ENCODE results near the gene CCT8.
"Not testable (repeated sequence)": the region's sequence is repeated elsewhere in the genome, so short reads cannot be mapped to it uniquely, and the experiment has no call there.

The CCT8 gene

GRCh38 chr21:29085106-29085752 lies 11.8 kb upstream of the CCT8 start:
- CTCF ChIA-PET = no interaction called here
- H3K27ac Mint-ChIP-seq = no peak overlapping the region

DNA sequence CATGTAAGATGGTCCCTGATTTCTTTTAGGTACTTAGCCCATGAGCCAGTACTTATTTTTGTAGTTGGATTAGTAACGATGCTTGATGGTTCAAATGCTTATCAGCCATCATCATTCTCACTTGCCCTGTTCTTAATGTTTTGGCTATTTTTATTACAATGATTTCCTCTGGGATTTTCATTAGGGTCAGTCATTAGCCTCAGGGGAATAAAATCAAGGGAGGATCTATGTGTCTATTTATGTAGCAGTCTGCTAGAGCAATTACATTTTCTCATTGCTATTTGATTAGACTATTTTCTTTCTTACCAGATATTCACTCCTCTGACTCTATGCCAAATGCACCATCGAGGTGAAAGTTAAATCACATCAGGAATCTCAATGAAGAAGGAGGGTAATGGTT lies 10.9 kb upstream of the CCT8 start:
- DNase-seq = no peak
- CTCF ChIA-PET = no interaction called here
- H3K4me3 Mint-ChIP-seq = no peak overlapping the region
- H3K27ac Mint-ChIP-seq = no peak overlapping the region
- peaks cover 25% of the 10 kb centered on the region for H3K4me1 Mint-ChIP-seq
- H3K9me3 Mint-ChIP-seq = no peaks in the 10 kb centered on the region
- H3K27me3 Mint-ChIP-seq = no peaks in the 10 kb centered on the region
- peaks cover 11% of the 10 kb centered on the region for H3K36me3 Mint-ChIP-seq

More at GRCh38 chr21:29085106-29085752, 11.8 kb upstream of the CCT8 start:
- H3K27me3 Mint-ChIP-seq = no peaks in the 10 kb centered on the region
- no peak overlapping the region for H3K4me3 Mint-ChIP-seq
- DNase-seq = no peak
- H3K36me3 Mint-ChIP-seq = peaks cover 6% of the 10 kb centered on the region
- peaks cover 16% of the 10 kb centered on the region for H3K4me1 Mint-ChIP-seq
- H3K9me3 Mint-ChIP-seq = no peaks in the 10 kb centered on the region

GRCh38 chr21:29083306-29083705 lies 9.9 kb upstream of the CCT8 start:
- no peak for DNase-seq
- Mint-ChIP-seq H3K27ac (no peak overlapping the region), H3K36me3 (peaks cover 19% of the 10 kb centered on the region), H3K27me3 (no peaks in the 10 kb centered on the region), H3K4me3 (no peak overlapping the region), H3K4me1 (peaks cover 36% of the 10 kb centered on the region), H3K9me3 (no peaks in the 10 kb centered on the region)
- CTCF ChIA-PET = interaction anchor here (0.5 to 0.6 kb wide), 2 partner anchors 201 to 288 kb away, joined by 3 to 4 read pairs; no protein-coding TSS in a partner anchor

- Mint-ChIP-seq H3K36me3 (peaks cover 20% of the 10 kb centered on the region), H3K27ac (no peak overlapping the region)
These were observed 8.8 kb upstream of the CCT8 start for GRCh38 chr21:29082046-29082815.

DNA sequence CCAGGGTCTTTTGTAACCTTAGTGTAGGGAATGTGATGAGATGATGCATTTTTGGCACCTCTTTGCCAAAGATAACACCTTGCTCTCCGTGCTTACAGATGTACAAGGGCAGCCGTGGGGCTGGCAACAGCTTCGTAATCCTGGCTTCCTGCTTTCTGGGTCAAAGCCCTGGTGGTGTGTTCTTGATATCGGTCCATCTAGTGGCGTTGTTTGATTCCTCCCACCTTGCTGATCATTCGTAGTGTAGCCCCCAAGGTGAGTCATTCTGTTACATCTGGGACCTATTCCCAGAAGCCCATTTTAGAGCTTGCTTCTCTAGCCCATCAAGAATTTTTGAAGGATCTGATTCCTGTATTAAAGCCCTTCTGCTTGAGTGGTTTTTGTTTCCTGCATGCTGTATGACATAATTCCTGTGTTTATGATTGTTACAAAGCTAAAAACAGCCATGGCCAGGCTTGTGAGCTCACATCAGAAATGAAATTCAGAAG lies 7.0 kb upstream of the CCT8 start:
- H3K27ac Mint-ChIP-seq = peak overlapping the region; percentile 98
- H3K4me1 Mint-ChIP-seq = peaks cover 58% of the 10 kb centered on the region
- peaks cover 19% of the 10 kb centered on the region for H3K36me3 Mint-ChIP-seq
- CTCF ChIA-PET = interaction anchor here (0.6 to 1.3 kb wide), 5 partner anchors 153 to 293 kb away, joined by 3 to 4 read pairs (median 3); no protein-coding TSS in a partner anchor
- peak overlapping the region; percentile 25 for H3K4me3 Mint-ChIP-seq
- peaks cover 5% of the 10 kb centered on the region for H3K9me3 Mint-ChIP-seq
- DNase-seq = peak; percentile 28
- H3K27me3 Mint-ChIP-seq = no peaks in the 10 kb centered on the region

More at GRCh38 chr21:29082046-29082815, 8.8 kb upstream of the CCT8 start:
- CTCF ChIA-PET = interaction anchor here (0.9 to 1.5 kb wide), 4 partner anchors 14 to 290 kb away, joined by 3 to 6 read pairs (median 4); no protein-coding TSS in a partner anchor
- H3K4me1 Mint-ChIP-seq = peaks cover 43% of the 10 kb centered on the region
- no peak for DNase-seq
- H3K4me3 Mint-ChIP-seq = no peak overlapping the region
- H3K9me3 Mint-ChIP-seq = no peaks in the 10 kb centered on the region
- no peaks in the 10 kb centered on the region for H3K27me3 Mint-ChIP-seq

DNA sequence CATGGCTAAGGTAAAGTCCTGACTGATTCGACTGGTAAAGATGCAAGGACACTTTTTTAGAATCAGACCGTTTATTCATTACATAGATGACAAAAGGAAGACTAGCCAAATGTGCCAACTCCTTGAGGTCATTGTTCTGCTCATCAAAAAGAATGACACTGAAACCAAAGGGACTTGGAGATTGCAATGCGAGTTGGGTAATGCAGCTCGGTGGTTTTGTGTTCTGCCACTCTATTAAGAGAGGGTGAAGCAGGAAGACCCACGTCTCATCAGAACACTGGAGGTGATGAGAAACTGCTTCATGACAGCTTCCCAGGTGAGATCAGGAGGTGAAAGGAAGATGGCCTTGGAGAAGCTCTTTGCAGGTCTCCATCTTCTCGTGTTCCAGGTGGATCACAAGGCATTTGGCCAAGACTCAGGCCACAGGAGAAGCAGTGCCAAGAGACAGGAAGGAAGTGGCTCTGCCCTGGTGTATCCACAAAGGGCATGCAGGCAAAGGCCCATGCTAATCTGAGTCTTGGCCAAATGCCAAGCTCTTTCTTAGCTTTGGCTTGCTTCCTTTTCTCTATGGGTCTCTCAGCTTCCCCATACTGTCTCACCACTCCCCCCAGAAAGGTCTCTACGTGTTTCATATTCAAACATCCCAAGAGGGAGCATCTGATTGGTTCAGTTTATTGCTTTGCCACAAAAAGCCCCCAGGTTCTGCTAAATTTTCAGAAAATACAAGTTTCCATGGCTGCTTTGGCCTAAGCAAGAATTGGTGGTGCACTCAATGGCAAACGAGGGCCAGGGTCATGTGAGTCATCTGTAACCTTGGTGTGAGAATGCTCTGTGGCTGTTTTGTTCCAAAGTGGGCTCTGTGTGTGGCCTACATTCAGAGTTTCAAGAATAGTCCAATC lies 5.7 kb upstream of the CCT8 start:
- H3K4me1 Mint-ChIP-seq = peaks cover 64% of the 10 kb centered on the region

GRCh38 chr21:29077651-29078090 lies 4.2 kb upstream of the CCT8 start:
- peak overlapping the region; percentile 98 for H3K27ac Mint-ChIP-seq
- H3K36me3 Mint-ChIP-seq = peaks cover 24% of the 10 kb centered on the region
- peaks cover 5% of the 10 kb centered on the region for H3K9me3 Mint-ChIP-seq
- H3K4me1 Mint-ChIP-seq = peaks cover 70% of the 10 kb centered on the region
- CTCF ChIA-PET = no interaction called here
- H3K4me3 Mint-ChIP-seq = peak overlapping the region; percentile 80
- peak; percentile 52 for DNase-seq
- H3K27me3 Mint-ChIP-seq = peaks cover 4% of the 10 kb centered on the region

More for the DNA sequence above, 5.7 kb upstream of the CCT8 start:
- DNase-seq = peak; percentile 38
- H3K27ac Mint-ChIP-seq = peak overlapping the region; percentile 98
- CTCF ChIA-PET = interaction anchor here (1.0 to 1.1 kb wide), 3 partner anchors 220 to 297 kb away, joined by 3 to 4 read pairs (median 4); no protein-coding TSS in a partner anchor
- peak overlapping the region; percentile 35 for H3K4me3 Mint-ChIP-seq
- no peaks in the 10 kb centered on the region for H3K27me3 Mint-ChIP-seq
- H3K36me3 Mint-ChIP-seq = peaks cover 19% of the 10 kb centered on the region
- peaks cover 5% of the 10 kb centered on the region for H3K9me3 Mint-ChIP-seq

- Mint-ChIP-seq H3K27ac (peak overlapping the region; percentile 98), H3K4me1 (peaks cover 77% of the 10 kb centered on the region), H3K4me3 (peak overlapping the region; percentile 80), H3K36me3 (peaks cover 26% of the 10 kb centered on the region)
- DNase-seq = peak; percentile 88
- CTCF ChIA-PET = interaction anchor here (0.8 kb wide), 1 partner anchor 21 kb away, joined by 3 read pairs; no protein-coding TSS in a partner anchor
- H3K27me3 Mint-ChIP-seq, H3K9me3 Mint-ChIP-seq: not testable (repeated sequence)
These were observed 3.5 kb upstream of the CCT8 start for GRCh38 chr21:29076731-29077640.

DNA sequence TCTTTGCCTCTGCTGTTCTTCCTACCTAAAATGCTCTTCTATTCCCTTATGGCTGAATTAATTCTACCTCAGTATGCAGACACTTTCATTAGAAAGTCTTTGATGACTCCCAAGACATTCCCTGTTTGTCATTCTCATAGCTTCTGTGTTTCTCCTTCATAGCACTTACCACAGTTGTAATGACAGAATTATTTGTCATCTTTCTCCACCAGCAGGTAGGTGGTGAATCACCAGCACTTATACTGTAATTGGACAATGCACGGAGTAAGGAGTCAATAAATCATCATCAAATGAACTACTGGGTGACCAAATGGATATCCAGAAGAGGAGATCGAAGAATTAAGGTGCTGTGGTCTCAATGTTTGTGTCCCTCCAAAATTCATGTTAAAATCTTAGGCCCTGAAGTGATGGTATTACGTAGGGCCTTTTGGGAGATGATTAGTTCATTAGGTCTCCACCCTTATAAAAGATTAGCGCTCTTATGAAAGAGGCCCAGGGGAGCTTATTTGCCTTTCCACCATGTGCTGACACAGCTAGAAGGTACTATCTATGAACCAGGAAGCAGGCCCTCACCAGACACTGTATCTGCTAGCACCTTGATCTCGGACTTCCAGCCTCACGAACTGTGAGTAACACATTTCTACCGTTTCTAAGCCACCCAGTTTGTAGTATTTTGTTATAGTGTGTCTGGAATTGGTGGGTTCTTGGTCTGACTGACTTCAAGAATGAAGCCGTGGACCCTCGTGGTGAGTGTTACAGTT lies 2.4 kb upstream of the CCT8 start:
- peaks cover 30% of the 10 kb centered on the region for H3K36me3 Mint-ChIP-seq
- H3K27me3 Mint-ChIP-seq = peaks cover 4% of the 10 kb centered on the region
- H3K9me3 Mint-ChIP-seq = peaks cover 5% of the 10 kb centered on the region
- no peak overlapping the region for H3K4me3 Mint-ChIP-seq
- CTCF ChIA-PET = interaction anchor here (0.7 to 0.8 kb wide), 2 partner anchors 22 to 371 kb away, joined by 3 read pairs; no protein-coding TSS in a partner anchor
- no peak for DNase-seq
- peak overlapping the region; percentile 97 for H3K27ac Mint-ChIP-seq
- peaks cover 78% of the 10 kb centered on the region for H3K4me1 Mint-ChIP-seq

DNA sequence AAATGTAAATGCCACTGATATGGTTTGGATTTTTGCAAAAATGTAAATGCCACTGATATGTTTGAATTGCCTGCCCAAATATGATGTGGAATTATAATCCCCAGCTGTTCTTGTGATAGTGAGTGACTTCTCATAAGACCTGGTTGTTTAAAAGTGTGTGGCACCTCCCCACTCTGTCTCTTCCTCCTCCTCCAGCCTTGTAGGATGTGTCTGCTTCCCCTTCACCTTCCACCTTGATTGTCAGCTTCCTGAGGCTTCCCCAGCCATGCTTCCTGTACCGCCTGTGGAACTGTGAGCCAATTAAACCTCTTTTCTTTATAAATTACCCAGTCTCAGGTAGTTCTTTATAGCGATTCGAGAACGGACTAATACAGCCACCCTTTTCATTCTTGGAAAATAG lies 1.3 kb upstream of the CCT8 start:
- H3K4me1 Mint-ChIP-seq = peaks cover 74% of the 10 kb centered on the region
- H3K27me3 Mint-ChIP-seq = peaks cover 4% of the 10 kb centered on the region
- H3K9me3 Mint-ChIP-seq = peaks cover 5% of the 10 kb centered on the region

DNA sequence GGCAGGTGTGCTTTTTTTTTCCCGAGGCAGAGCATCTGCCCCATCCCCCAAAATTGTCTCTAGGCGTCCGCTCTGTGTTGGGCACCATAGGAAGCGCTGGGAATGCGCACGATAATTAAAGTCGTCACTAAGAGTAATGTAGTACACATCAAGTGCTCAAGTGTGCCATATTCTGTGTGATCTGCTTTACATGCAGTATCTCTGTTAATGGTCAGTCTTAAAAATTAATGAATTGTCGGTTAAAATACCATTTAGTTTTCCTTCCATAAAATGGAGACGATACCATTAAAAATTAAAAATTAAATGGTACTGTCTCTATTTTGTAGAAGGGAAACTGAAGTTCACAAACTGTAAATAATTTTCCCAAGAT lies 544 bp upstream of the CCT8 start:
- Mint-ChIP-seq H3K4me1 (peaks cover 71% of the 10 kb centered on the region), H3K36me3 (peaks cover 25% of the 10 kb centered on the region), H3K4me3 (peak overlapping the region; percentile 97), H3K27ac (peak overlapping the region; percentile 98), H3K9me3 (peaks cover 5% of the 10 kb centered on the region), H3K27me3 (peaks cover 4% of the 10 kb centered on the region)
- no peak for DNase-seq
- CTCF ChIA-PET = no interaction called here

More for the DNA sequence above, 1.3 kb upstream of the CCT8 start:
- Mint-ChIP-seq H3K36me3 (peaks cover 31% of the 10 kb centered on the region), H3K27ac (peak overlapping the region; percentile 78), H3K4me3 (peak overlapping the region; percentile 36)
- CTCF ChIA-PET = interaction anchor here (0.6 kb wide), 1 partner anchor 74 kb away, joined by 4 read pairs; no protein-coding TSS in a partner anchor
- no peak for DNase-seq

GRCh38 chr21:29072873-29073221 lies 601 bp downstream of the CCT8 start:
- peaks cover 5% of the 10 kb centered on the region for H3K9me3 Mint-ChIP-seq
- CTCF ChIA-PET = interaction anchor here (1.2 to 1.4 kb wide), 2 partner anchors 227 to 298 kb away, joined by 3 read pairs; no protein-coding TSS in a partner anchor
- H3K4me3 Mint-ChIP-seq = peak overlapping the region; percentile 97
- H3K4me1 Mint-ChIP-seq = peaks cover 61% of the 10 kb centered on the region
- peak overlapping the region; percentile 98 for H3K27ac Mint-ChIP-seq
- peaks cover 25% of the 10 kb centered on the region for H3K36me3 Mint-ChIP-seq
- no peak for DNase-seq
- H3K27me3 Mint-ChIP-seq = peaks cover 4% of the 10 kb centered on the region

Data from activated naive CD4-positive, alpha-beta T cell treated with anti-CD3 and anti-CD28 coated beads, Interleukin-2, amount 10 ng/mL, durations not matched to agents 7 days and 5 days (primary cell).